Esophagus (tissue), 2 donors: ENCODE measurements around the gene TRERF1. TPM values are rescaled to one million over a fixed set of nuclear protein-coding genes. Genes with fewer than 3 reads are reported as not detected.
"Not testable (repeated sequence)": the region's sequence is repeated elsewhere in the genome, so short reads cannot be mapped to it uniquely, and the experiment has no call there.

Source experiments
- H3K27ac ChIP-seq, 2 donors: one replicate each; pipeline ENCODE4 v1.5.1; 2013; ENCODE audit warnings: low read depth in 2 of 2, mild to moderate bottlenecking in 2 of 2, inconsistent platforms in 1 of 2, low read length in 1 of 2, moderate library complexity in 1 of 2
- H3K27me3 ChIP-seq, 2 donors: one replicate each; pipeline ENCODE4 v1.6.1; 2013; ENCODE audit warnings: low read length in 2 of 2, control low read depth in 1 of 2, mild to moderate bottlenecking in 1 of 2; ENCODE audit not compliant: insufficient read depth in 2 of 2, control insufficient read depth in 1 of 2
- H3K36me3 ChIP-seq, 2 donors: one replicate each; pipeline ENCODE4 v1.6.1; 2013; ENCODE audit warnings: low read length in 1 of 2; ENCODE audit not compliant: control insufficient read depth in 2 of 2, insufficient read depth in 2 of 2
- H3K4me1 ChIP-seq, 2 donors: one replicate each; pipeline ENCODE4 v1.6.1; 2013; ENCODE audit warnings: low read length in 1 of 2; ENCODE audit not compliant: control insufficient read depth in 2 of 2, insufficient read depth in 2 of 2
- H3K4me3 ChIP-seq, 2 donors: one replicate each; pipeline ENCODE4 v1.5.1; 2013; ENCODE audit warnings: low read length in 2 of 2, mild to moderate bottlenecking in 2 of 2, low read depth in 1 of 2, moderate library complexity in 1 of 2
- H3K9me3 ChIP-seq, 2 donors: one replicate each; pipeline ENCODE4 v1.6.1; 2013; ENCODE audit warnings: mild to moderate bottlenecking in 2 of 2, low read depth in 1 of 2, low read length in 1 of 2, moderate library complexity in 1 of 2; ENCODE audit not compliant: control insufficient read depth in 2 of 2, insufficient read depth in 1 of 2
- WGBS, 2 donors: extraction: QIAGEN DNeasy Blood & Tissue Kit; methylation state at CpG; one replicate each; pipeline ENCODE4 v1.1.7; 2013; 5-methylcytosine and 5-hydroxymethylcytosine counted together
- polyA plus RNA-seq, 2 donors: library from polyadenylated mRNA; stranded (reverse); fragments of 200-250 nt; gene quantifications; one replicate each; pipeline ENCODE4 v1.2.3, GENCODE V29; 2013
- donor health status: healthy with polysubstance abuse.
- donor health status: Bipolar disorder and iron deficiency.

The TRERF1 gene
- polyA plus RNA-seq, 2 donors: 4.6 to 8.1 TPM

DNA sequence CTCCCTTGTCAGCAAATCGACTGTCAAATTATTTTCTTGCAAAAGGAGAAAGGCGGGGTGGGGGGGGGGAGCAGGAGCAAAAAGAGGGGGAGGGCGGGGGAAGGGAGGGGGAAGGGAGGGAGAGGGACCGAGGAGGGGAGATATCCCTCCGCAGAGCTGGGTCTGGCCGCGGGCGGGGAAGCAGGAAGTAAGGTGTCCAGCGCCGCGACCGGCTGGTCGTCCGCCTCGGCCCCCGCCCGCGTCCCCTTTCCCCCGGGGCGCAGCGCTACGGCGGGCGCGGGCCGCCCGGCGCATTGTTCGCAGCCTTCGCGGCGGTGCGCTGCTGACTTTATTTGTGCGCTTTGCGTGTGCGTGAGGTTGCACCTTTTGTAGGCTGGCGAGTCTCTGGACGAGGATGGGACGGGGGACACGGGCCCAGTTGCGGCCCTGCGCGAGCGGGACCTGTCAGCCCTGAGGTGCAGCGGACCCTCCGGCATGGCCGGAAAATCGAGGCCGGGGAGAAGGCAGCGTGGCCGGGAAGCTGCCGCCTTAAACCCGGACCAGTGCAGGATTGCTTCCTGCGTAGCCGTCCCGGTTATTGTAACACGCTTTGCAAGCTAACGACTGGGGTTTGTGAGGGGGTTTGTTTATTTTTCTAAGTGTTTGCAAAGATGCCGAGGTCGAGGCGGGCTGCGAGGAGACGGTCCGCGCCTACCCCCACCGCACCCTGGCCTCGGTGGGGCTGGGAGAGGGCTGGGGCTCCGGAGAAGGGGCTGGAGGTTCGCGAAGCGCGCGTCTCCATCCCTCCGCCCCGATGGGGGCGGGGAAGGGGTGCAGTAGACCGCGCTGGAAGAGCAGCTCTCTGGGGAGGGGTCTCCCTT is 675 bp upstream of the TRERF1 start:
- H3K27ac ChIP-seq: peak overlapping the region; percentile 88 to 97
- H3K36me3 ChIP-seq: no peaks in the 10 kb centered on the region
- peaks cover 0 to 3% of the 10 kb centered on the region in 2 donors for H3K4me1 ChIP-seq
- peak overlapping the region; percentile 73 to 87 for H3K4me3 ChIP-seq
- H3K27me3 ChIP-seq: no peaks in the 10 kb centered on the region
- 0 to 1% methylated on average over 64 to 78 of the region's 78 CpGs for WGBS, 2 donors
- H3K9me3 ChIP-seq: no peaks in the 10 kb centered on the region

- peaks cover 0 to 3% of the 10 kb centered on the region in 2 donors for H3K4me1 ChIP-seq
- WGBS, 2 donors: 5 to 7% methylated on average over 22 of the region's 22 CpGs
- no peaks in the 10 kb centered on the region for H3K36me3 ChIP-seq
Observed at GRCh38 chr6:42450477-42451332, 1.0 kb downstream of the TRERF1 start.

DNA sequence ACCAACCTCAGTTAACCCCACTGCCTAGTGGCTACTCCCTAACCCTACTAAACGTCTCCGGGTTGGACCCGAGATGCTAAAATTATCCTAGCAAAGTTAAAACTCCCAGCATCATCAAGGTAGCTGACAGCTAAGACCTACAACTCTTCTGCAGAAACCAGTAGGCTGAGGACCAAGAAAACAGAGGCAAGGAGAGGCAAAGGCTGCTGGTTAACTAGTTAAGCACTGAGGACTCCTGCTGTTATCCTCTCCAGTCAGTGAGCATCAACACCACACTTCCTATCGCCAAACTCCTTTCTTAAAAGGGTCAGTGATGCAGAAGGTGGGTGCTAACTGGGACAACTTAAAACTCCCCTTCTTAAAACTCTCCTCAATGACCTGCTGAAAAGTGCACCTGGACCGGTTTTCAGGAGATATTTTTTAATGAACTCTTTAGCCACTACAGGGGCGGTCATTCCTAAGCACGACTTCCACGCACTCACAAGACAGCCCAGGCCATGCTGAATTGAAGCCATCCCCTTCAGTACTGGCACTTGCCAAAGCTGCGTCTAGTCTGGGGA is 1.7 kb downstream of the TRERF1 start:
- Histone ChIP-seq H3K27ac (peak overlapping the region; percentile 81 to 97), H3K36me3 (no peaks in the 10 kb centered on the region), H3K4me1 (peaks cover 0 to 6% of the 10 kb centered on the region in 2 donors), H3K4me3 (peak overlapping the region; percentile 66 to 73), H3K27me3 (no peaks in the 10 kb centered on the region), H3K9me3 (no peaks in the 10 kb centered on the region)
- WGBS, 2 donors: 18 to 27% methylated on average over 9 of the region's 9 CpGs

More at GRCh38 chr6:42450477-42451332, 1.0 kb downstream of the TRERF1 start:
- Histone ChIP-seq H3K27ac (peak overlapping the region; percentile 85 to 97), H3K27me3 (no peaks in the 10 kb centered on the region), H3K9me3 (no peaks in the 10 kb centered on the region), H3K4me3 (peak overlapping the region; percentile 66 to 73)

GRCh38 chr6:42448927-42449659 is 2.6 kb downstream of the TRERF1 start:
- H3K27me3 ChIP-seq: no peaks in the 10 kb centered on the region
- H3K36me3 ChIP-seq: no peaks in the 10 kb centered on the region
- H3K4me1 ChIP-seq: peaks cover 0 to 10% of the 10 kb centered on the region in 2 donors
- no peaks in the 10 kb centered on the region for H3K9me3 ChIP-seq
- H3K4me3 ChIP-seq: peak overlapping the region in 1 of 2 donors; percentile 16
- WGBS, 2 donors: 28 to 43% methylated on average over 7 of the region's 7 CpGs
- peak overlapping the region; percentile 28 to 33 for H3K27ac ChIP-seq

GRCh38 chr6:42448391-42448790 is 3.3 kb downstream of the TRERF1 start:
- Histone ChIP-seq H3K9me3 (no peaks in the 10 kb centered on the region), H3K36me3 (no peaks in the 10 kb centered on the region), H3K4me3 (no peak overlapping the region), H3K4me1 (peaks cover 0 to 10% of the 10 kb centered on the region in 2 donors), H3K27ac (no peak overlapping the region), H3K27me3 (no peaks in the 10 kb centered on the region)
- 77 to 85% methylated on average over 5 of the region's 5 CpGs for WGBS, 2 donors

DNA sequence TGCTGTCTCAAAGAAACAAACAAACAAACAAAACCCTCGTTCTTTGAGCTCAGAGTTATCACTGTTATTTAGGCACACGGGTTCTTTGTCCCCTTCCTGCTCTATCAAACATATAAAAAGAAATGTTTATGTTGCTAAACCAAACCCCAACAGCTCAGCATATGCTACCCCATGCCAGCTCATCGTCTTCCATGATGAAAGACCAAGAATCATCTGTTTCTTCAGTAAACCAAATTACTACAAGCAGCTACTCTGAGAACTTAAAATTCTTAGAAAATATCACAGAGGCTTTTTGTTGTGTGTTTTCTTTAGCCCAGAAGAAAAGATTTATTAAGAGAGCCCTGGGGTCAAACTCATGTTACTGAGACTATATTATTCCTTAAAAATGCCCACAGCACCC is 4.7 kb downstream of the TRERF1 start:
- no peaks in the 10 kb centered on the region for H3K36me3 ChIP-seq
- no peak overlapping the region for H3K27ac ChIP-seq
- H3K4me1 ChIP-seq: peaks cover 0 to 10% of the 10 kb centered on the region in 2 donors
- H3K9me3 ChIP-seq: no peaks in the 10 kb centered on the region
- no peaks in the 10 kb centered on the region for H3K27me3 ChIP-seq
- H3K4me3 ChIP-seq: no peak overlapping the region
- WGBS, 2 donors: 77 to 80% methylated on average over 3 of the region's 3 CpGs

DNA sequence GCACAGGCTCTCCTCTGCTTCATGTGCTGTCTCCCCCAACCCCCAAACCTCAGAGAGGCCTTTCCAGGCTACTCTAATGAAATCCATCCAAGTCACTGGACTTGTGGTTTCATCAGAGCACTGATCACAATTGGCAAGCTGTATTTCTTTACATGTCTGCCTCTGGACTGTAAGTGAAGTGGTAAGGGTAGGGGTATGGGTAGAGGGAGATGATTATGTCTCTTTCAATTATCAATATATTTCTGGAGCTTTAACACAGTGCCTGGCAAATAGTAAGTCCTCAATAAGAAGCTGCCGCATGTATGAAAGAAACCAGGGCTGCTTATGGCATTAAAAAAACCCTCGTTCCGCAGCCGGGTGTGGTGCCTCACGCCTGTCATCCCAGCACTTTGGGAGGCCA is 5.4 kb downstream of the TRERF1 start:
- H3K4me1 ChIP-seq: peaks cover 0 to 10% of the 10 kb centered on the region in 2 donors

GRCh38 chr6:42445955-42446354 is 5.8 kb downstream of the TRERF1 start:
- not testable (repeated sequence) for H3K27me3 ChIP-seq, H3K4me3 ChIP-seq, H3K36me3 ChIP-seq, H3K27ac ChIP-seq, H3K9me3 ChIP-seq
- WGBS, 2 donors: 97 to 98% methylated on average over 7 of the region's 7 CpGs
- peaks cover 0 to 10% of the 10 kb centered on the region in 2 donors for H3K4me1 ChIP-seq

More for the DNA sequence above, 5.4 kb downstream of the TRERF1 start:
- 91 to 94% methylated on average over 5 of the region's 5 CpGs for WGBS, 2 donors
- Histone ChIP-seq H3K36me3 (no peaks in the 10 kb centered on the region), H3K4me3 (no peak overlapping the region), H3K27ac (no peak overlapping the region), H3K9me3 (no peaks in the 10 kb centered on the region), H3K27me3 (no peaks in the 10 kb centered on the region)
